GM12875 (cell line): ENCODE measurements around the gene SLC39A11.
"Not testable (repeated sequence)": the region's sequence is repeated elsewhere in the genome, so short reads cannot be mapped to it uniquely, and the experiment has no call there.

ENCODE experiments used
- H3K4me3 ChIP-seq: one replicate; pipeline ENCODE4 v1.5.1; 2011; ENCODE audit warnings: low read depth, low read length, control low read depth
- CTCF ChIP-seq: IDR thresholded peaks from 2 replicates; pipeline ENCODE4 v1.5.1; 2011; ENCODE audit warnings: low read depth, mild to moderate bottlenecking, control low read depth, inconsistent platforms, low read length, moderate library complexity, borderline replicate concordance; ENCODE audit not compliant: insufficient read depth

SLC39A11 gene

GRCh38 chr17:72710202-72710601 is 382.3 kb downstream of the SLC39A11 start:
- H3K4me3 ChIP-seq, result no peak overlapping the region
- TF ChIP-seq CTCF, result no peak

DNA sequence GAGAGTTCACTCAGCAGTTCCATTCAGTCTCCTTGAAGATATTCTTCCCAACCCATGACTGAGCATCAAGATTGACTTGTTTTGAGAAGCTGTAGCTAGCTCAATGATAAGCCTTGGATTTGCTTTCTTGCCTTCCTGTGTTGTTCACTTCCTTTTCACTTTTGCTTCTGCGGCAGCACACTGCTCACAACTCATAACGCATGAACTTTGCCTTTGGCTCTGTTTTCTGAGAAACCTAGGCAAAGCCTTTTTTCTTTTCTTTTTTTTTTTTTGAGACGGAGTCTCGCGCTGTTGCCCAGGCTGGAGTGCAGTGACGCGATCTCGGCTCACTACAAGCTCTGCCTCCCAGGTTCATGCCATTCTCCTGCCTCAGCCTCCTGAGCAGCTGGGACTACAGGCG is 383.8 kb downstream of the SLC39A11 start:
- H3K4me3 ChIP-seq, result not testable (repeated sequence)

DNA sequence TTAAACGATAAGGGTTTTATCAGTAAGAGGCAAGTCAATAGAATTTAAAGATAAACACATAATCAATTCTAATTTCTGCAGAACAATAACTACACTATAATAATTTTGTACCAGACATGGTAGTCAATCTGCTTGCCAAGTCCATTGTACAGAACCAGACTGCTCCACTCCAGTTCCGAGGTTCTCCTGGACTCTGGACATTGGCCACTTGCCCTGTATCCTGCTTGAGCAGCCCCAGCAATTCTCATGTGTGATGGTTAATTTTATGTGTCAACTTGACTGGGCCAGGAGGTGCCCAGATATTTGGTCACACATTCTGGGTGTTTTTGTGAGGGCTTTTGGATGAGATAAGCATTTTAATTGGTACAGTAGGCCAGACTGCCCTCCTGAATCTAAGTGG is 384.6 kb downstream of the SLC39A11 start:
- no peak overlapping the region for H3K4me3 ChIP-seq
- TF ChIP-seq CTCF, result no peak

DNA sequence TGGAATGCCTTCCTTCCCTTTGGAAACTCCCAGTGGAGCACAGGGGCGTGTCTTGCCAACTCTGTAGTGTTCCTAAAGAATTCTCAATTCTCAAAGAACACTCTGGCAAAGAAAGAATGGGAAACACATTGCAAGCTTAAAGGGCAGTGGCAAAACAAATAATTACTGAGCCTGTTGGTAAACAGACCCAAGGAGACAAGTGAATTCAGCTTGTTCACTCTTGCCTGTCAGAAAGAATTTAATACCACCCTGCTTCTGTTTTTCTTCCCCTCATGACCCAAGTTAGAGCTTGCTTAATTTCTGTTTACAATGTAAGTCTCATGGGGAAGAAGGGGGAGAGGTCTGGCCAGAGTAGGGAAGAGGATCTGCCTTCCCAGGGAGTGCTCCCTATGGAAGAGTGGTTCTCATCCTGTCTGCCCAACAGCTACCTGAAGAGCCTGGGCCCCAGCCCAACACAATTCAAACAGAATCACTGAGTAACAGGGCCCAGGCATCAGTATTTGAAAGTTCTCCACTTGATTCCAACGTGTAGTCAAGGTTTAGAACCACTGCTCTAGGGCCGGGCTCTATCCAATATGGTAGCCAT is 386.0 kb downstream of the SLC39A11 start:
- no peak overlapping the region for H3K4me3 ChIP-seq
- no peak for TF ChIP-seq CTCF

DNA sequence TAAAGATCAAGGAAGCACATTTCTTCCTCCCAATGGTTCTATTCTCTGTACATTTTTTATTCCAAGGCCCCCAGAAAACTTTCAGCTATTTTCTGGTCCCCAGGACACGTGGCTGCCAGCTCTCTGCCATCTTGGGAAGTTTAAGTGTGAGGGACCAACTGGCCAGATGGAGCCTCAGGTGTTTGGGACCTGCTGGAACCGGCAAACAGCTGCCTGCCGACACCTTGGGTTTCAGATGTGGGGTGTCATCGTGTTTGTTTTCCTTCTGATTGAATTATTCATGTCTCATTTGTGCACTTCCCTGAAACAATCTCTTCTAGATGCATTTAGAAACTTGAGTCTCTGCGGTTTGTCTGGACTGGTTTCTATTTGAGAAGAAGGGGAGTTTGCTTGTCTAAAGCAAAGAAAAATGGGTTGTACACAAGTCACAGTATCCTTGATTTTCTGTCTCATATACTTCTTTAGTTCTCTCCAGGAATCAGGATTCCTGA is 386.5 kb downstream of the SLC39A11 start:
- no peak overlapping the region for H3K4me3 ChIP-seq
- no peak for TF ChIP-seq CTCF

DNA sequence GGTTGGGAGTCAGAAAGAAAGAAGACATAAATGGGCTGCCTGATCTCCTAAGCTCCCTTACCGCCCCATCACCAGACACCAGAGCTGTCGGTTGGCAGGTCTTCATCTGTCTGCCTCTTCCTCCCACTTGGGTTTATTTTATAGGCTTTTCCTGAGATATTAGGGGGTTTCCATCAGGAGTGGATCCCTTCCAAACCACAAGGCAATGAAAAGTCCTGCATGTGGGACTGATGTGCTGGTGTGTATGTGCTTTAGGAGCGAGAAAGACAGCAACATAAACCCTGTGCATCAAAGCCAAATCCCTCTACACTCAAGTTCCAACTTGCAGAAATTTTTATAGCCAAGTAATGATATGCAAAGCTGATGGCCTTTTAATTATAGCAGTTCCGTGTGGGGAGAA is 389.5 kb downstream of the SLC39A11 start:
- TF ChIP-seq CTCF, result no peak
- H3K4me3 ChIP-seq, result no peak overlapping the region

GRCh38 chr17:72702136-72702735 is 390.3 kb downstream of the SLC39A11 start:
- no peak for TF ChIP-seq CTCF
- H3K4me3 ChIP-seq, result no peak overlapping the region
